Panc1 (cell line): ENCODE measurements around the gene CHTF18. TPM values are rescaled to one million over a fixed set of nuclear protein-coding genes. Genes with fewer than 3 reads are reported as not detected.

Experiments
- ATAC-seq: fragments of 200-7000 bp; cut with Tn5 transposase; 2 replicates; pipeline ENCODE4 v1.9.1; 2020; ENCODE audit warnings: mild to moderate bottlenecking, moderate library complexity
- BruUV-seq: library from RNA; stranded (reverse); fragments of 400-500 nt; replicated peaks from 2 replicates; lab custom pipeline; 2021; lab: Mats Ljungman, UMichigan
- CTCF ChIA-PET: fragments of 300-600 bp; sonication (Branson Sonifier 250); formaldehyde crosslinking; loops from one replicate; lab custom pipeline; 2022; ENCODE audit warnings: antibody characterized with exemption; lab: Charles Lee
- POLR2A ChIA-PET: fragments of 300-600 bp; sonication (Branson Sonifier 250); formaldehyde crosslinking; loops from one replicate; lab custom pipeline; 2022; ENCODE audit warnings: antibody characterized with exemption; lab: Charles Lee
- DNase-seq: peaks from one replicate; pipeline ENCODE4 v3.0.0-alpha.2; 2010; ENCODE audit warnings: low read depth, low spot score
- H3K27ac ChIP-seq: 2 replicates; pipeline ENCODE4 v1.5.1; 2011; ENCODE audit warnings: mild to moderate bottlenecking, low read length, inconsistent platforms
- H3K27me3 ChIP-seq: fragments of 200-500 bp; sonication (Bioruptor generic); 2 replicates; pipeline ENCODE4 v1.6.0; 2014; ENCODE audit warnings: low read length, inconsistent platforms; ENCODE audit not compliant: control insufficient read depth, insufficient read depth
- H3K36me3 ChIP-seq: fragments of 200-500 bp; sonication (Bioruptor generic); 2 replicates; pipeline ENCODE4 v1.5.1; 2014; ENCODE audit warnings: inconsistent platforms, mild to moderate bottlenecking, low read length, moderate library complexity; ENCODE audit not compliant: control insufficient read depth, insufficient read depth
- H3K4me1 ChIP-seq: 2 replicates; pipeline ENCODE4 v1.5.1; 2011; ENCODE audit warnings: inconsistent platforms, mild to moderate bottlenecking, low read length, moderate library complexity; ENCODE audit not compliant: control insufficient read depth, insufficient read depth
- H3K4me3 ChIP-seq, 2 experiments: 2 replicates each; pipeline ENCODE4 v1.5.1; 2011 to 2012; ENCODE audit warnings: low read depth in 2 of 2, low read length in 2 of 2, mild to moderate bottlenecking in 2 of 2, inconsistent platforms in 1 of 2, moderate library complexity in 1 of 2
- H3K9me3 ChIP-seq: fragments of 200-500 bp; sonication (Bioruptor generic); 2 replicates; pipeline ENCODE4 v1.5.1; 2014; ENCODE audit warnings: low read depth, mild to moderate bottlenecking, inconsistent platforms, low read length, moderate library complexity; ENCODE audit not compliant: control insufficient read depth, insufficient read depth
- POLR2AphosphoS5 ChIP-seq: IDR thresholded peaks from 2 replicates; pipeline ENCODE4 v1.6.1; 2012; ENCODE audit warnings: mild to moderate bottlenecking, low read depth, low read length, moderate library complexity
- SIN3A ChIP-seq: IDR thresholded peaks from 2 replicates; pipeline ENCODE4 v1.6.1; 2012; ENCODE audit warnings: low read depth, mild to moderate bottlenecking, low read length, moderate library complexity, borderline replicate concordance; ENCODE audit not compliant: insufficient read depth
- TCF7L2 ChIP-seq: IDR thresholded peaks from 2 replicates; pipeline ENCODE4 v1.6.1; 2011; ENCODE audit warnings: mild to moderate bottlenecking, low read depth, low read length, inconsistent platforms
- in situ Hi-C: cut with HindIII; loops from 2 replicates; pipeline ENCODE4 v1.10.0; 2016; ENCODE audit warnings: low sequenced_read_pairs, low pct_unique_long_range_greater_than_20kb
- intact Hi-C: fragments of 100-400 bp; cut with micrococcal nuclease; formaldehyde crosslinking; loops from one replicate; pipeline ENCODE4 v1.10.0; 2022; ENCODE audit not compliant: unreplicated experiment
- total RNA-seq: library from RNA; stranded (reverse); gene quantifications from one replicate; pipeline ENCODE4 v1.2.1, GENCODE V29; 2021; ENCODE audit not compliant: unreplicated experiment
- TF ChIP-seq, protein P1 (sequence below), 2 experiments: IDR thresholded peaks; 2 replicates each; pipeline ENCODE4 v1.6.1; 2011 to 2012; ENCODE audit warnings: low read depth in 2 of 2, control low read depth in 1 of 2, low read length in 1 of 2, mild to moderate bottlenecking in 1 of 2, moderate library complexity in 1 of 2; ENCODE audit not compliant: insufficient read depth in 1 of 2
- TF ChIP-seq, protein P2 (sequence below): fragments of 450-650 bp; IDR thresholded peaks from 2 replicates; pipeline ENCODE4 v1.5.1; 2017; ENCODE audit warnings: mild to moderate bottlenecking

The CHTF18 gene
- total RNA-seq, 1 experiment from 2014 or later: 118 TPM

DNA sequence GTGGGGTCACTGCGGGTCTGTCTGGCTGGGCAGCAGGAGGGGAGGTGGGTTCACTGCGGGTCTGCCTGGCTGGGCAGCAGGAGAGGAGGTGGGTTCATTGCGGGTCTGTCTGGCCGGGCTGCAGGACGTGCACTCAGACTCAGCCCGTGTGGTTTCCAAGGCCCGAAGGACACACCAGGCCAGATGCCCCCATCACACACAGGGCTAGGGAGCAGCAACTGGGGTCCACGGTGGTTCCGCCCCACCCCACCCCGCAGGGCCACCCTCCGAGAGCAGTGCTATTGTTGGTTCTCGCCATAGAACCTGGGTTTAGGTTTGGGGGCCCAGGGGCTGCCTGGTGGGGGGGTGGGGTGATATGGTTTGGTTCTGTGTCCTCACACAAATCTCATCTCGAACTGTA is 41.8 kb upstream of the CHTF18 start:
- no TSS peak for BruUV-seq
- in situ Hi-C loops (no loop called here), intact Hi-C loops (no loop called here)
- no peaks in the 10 kb centered on the region for H3K27me3 ChIP-seq
- no peaks in the 10 kb centered on the region for H3K36me3 ChIP-seq
- DNase-seq (no peak), ATAC-seq (no peak)
- POLR2A ChIA-PET: no interaction called here
- H3K4me1 ChIP-seq: no peaks in the 10 kb centered on the region
- no peaks in the 10 kb centered on the region for H3K9me3 ChIP-seq
- no peak overlapping the region for H3K4me3 ChIP-seq
- no peak overlapping the region for H3K27ac ChIP-seq
- CTCF ChIA-PET: no interaction called here
- no peak for TF ChIP-seq SIN3A

DNA sequence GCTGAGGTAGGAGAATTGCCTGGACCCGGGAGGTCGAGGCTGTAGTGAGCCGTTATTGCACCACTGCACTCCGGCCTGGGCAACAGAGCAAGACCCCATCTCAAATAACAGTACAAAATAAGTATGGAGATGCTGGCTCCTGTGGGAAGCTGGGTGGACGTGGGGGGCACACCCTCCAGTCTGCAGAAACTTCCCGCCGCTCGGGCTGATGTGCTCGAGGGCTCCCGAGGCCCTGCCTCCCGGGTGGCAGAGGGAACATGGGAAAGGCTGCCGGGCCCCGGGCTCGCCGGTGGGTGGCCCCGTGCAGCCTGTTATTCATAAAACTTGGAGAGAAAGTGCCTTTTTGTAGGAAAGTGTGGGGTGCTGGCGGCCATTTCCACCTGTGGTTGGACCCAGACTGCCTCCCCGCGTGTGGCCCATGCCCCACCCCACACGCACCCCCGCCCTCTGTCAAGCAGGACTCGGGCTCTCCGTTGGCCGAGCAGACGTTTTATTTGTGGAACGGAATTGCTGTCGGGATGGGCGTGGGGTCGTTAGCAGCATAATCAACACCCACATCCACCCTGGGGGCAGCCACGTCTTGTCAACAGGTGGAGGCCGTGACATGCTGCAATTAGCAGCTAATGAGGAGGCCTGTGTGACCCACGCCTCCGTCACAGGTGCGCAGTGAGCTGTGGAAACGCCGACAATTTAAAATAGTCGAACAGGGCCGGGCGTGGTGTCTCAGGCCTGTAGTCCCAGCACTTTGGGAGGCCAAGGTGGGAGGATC is 40.3 kb upstream of the CHTF18 start:
- no peak overlapping the region for H3K4me3 ChIP-seq
- ChIA-PET POLR2A (no interaction called here), CTCF (no interaction called here)
- no peaks in the 10 kb centered on the region for H3K4me1 ChIP-seq
- no peak for TF ChIP-seq POLR2AphosphoS5
- TF ChIP-seq, protein P1, sequence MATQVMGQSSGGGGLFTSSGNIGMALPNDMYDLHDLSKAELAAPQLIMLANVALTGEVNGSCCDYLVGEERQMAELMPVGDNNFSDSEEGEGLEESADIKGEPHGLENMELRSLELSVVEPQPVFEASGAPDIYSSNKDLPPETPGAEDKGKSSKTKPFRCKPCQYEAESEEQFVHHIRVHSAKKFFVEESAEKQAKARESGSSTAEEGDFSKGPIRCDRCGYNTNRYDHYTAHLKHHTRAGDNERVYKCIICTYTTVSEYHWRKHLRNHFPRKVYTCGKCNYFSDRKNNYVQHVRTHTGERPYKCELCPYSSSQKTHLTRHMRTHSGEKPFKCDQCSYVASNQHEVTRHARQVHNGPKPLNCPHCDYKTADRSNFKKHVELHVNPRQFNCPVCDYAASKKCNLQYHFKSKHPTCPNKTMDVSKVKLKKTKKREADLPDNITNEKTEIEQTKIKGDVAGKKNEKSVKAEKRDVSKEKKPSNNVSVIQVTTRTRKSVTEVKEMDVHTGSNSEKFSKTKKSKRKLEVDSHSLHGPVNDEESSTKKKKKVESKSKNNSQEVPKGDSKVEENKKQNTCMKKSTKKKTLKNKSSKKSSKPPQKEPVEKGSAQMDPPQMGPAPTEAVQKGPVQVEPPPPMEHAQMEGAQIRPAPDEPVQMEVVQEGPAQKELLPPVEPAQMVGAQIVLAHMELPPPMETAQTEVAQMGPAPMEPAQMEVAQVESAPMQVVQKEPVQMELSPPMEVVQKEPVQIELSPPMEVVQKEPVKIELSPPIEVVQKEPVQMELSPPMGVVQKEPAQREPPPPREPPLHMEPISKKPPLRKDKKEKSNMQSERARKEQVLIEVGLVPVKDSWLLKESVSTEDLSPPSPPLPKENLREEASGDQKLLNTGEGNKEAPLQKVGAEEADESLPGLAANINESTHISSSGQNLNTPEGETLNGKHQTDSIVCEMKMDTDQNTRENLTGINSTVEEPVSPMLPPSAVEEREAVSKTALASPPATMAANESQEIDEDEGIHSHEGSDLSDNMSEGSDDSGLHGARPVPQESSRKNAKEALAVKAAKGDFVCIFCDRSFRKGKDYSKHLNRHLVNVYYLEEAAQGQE (IDR thresholded peaks at IDR 0.05; ENCODE audit: insufficient read depth in 1 of 2, low read depth in 2 of 2, low read length in 1 of 2): no peak
- TF ChIP-seq, protein P2, sequence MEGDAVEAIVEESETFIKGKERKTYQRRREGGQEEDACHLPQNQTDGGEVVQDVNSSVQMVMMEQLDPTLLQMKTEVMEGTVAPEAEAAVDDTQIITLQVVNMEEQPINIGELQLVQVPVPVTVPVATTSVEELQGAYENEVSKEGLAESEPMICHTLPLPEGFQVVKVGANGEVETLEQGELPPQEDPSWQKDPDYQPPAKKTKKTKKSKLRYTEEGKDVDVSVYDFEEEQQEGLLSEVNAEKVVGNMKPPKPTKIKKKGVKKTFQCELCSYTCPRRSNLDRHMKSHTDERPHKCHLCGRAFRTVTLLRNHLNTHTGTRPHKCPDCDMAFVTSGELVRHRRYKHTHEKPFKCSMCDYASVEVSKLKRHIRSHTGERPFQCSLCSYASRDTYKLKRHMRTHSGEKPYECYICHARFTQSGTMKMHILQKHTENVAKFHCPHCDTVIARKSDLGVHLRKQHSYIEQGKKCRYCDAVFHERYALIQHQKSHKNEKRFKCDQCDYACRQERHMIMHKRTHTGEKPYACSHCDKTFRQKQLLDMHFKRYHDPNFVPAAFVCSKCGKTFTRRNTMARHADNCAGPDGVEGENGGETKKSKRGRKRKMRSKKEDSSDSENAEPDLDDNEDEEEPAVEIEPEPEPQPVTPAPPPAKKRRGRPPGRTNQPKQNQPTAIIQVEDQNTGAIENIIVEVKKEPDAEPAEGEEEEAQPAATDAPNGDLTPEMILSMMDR: no peak
- TF ChIP-seq SIN3A: no peak
- no peak for TF ChIP-seq TCF7L2
- BruUV-seq: no TSS peak
- ATAC-seq (no peak), DNase-seq (no peak)
- no peaks in the 10 kb centered on the region for H3K36me3 ChIP-seq
- in situ Hi-C loops (no loop called here), intact Hi-C loops (no loop called here)
- no peak overlapping the region for H3K27ac ChIP-seq
- H3K27me3 ChIP-seq: no peaks in the 10 kb centered on the region
- H3K9me3 ChIP-seq: no peaks in the 10 kb centered on the region

DNA sequence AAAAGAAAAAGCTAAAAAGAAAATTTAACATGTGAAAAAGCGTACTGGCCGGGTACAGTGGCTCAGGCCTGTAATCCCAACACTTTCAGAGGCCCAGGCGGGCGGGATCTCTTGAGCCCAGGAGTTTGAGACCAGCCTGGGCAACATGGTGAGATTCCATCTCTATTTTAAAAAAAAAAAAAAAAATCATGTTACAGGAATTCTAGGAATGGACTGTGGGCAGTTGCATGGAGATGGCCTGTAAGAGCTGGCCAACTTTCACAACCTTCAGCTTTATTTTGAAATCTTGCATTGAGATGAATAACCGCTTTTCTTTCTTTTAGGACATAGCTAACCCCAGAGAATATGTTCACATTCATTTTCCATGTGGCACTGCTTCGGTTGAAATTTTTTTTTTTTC is 39.4 kb upstream of the CHTF18 start:
- intact Hi-C loops (no loop called here), in situ Hi-C loops (no loop called here)
- ATAC-seq (no peak), DNase-seq (no peak)
- Histone ChIP-seq H3K27me3 (no peaks in the 10 kb centered on the region), H3K4me3 (no peak overlapping the region), H3K36me3 (no peaks in the 10 kb centered on the region), H3K9me3 (no peaks in the 10 kb centered on the region), H3K4me1 (no peaks in the 10 kb centered on the region), H3K27ac (no peak overlapping the region)
- ChIA-PET CTCF (no interaction called here), POLR2A (interaction anchor here (0.6 kb wide), 1 partner anchor 39 kb away, joined by 3 read pairs; the partner anchor contains the start of gene RPUSD1)
- TF ChIP-seq TCF7L2 (no peak), POLR2AphosphoS5 (no peak), SIN3A (no peak)
- TF ChIP-seq, protein P2: no peak
- TF ChIP-seq, protein P1 (IDR thresholded peaks at IDR 0.05; ENCODE audit: insufficient read depth in 1 of 2, low read depth in 2 of 2, low read length in 1 of 2): no peak
- no TSS peak for BruUV-seq
